Astrocyte of the spinal cord (primary cell): ENCODE data around the gene TNIK.

Experiments
- DNase-seq: peaks from one replicate; pipeline ENCODE4 v3.0.0; 2011; ENCODE audit warnings: low read depth, low spot score
- H3K4me3 ChIP-seq: 2 replicates; pipeline ENCODE4 v1.5.1; 2011; ENCODE audit warnings: low read depth, mild to moderate bottlenecking, low read length, moderate library complexity
- in situ Hi-C: cut with HindIII; loops from 2 replicates; pipeline ENCODE4 v1.10.0; 2017; ENCODE audit warnings: low sequenced_read_pairs
- TF ChIP-seq, protein P1 (sequence below): IDR thresholded peaks from 2 replicates; pipeline ENCODE4 v1.5.1; 2012; ENCODE audit warnings: low read depth, mild to moderate bottlenecking, low read length, inconsistent platforms

TNIK gene

GRCh38 chr3:171365489-171365888 is 94.7 kb downstream of the TNIK start:
- in situ Hi-C loops, result no loop called here
- no peak for DNase-seq
- H3K4me3 ChIP-seq, result no peak overlapping the region
- TF ChIP-seq, protein P1, sequence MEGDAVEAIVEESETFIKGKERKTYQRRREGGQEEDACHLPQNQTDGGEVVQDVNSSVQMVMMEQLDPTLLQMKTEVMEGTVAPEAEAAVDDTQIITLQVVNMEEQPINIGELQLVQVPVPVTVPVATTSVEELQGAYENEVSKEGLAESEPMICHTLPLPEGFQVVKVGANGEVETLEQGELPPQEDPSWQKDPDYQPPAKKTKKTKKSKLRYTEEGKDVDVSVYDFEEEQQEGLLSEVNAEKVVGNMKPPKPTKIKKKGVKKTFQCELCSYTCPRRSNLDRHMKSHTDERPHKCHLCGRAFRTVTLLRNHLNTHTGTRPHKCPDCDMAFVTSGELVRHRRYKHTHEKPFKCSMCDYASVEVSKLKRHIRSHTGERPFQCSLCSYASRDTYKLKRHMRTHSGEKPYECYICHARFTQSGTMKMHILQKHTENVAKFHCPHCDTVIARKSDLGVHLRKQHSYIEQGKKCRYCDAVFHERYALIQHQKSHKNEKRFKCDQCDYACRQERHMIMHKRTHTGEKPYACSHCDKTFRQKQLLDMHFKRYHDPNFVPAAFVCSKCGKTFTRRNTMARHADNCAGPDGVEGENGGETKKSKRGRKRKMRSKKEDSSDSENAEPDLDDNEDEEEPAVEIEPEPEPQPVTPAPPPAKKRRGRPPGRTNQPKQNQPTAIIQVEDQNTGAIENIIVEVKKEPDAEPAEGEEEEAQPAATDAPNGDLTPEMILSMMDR, result no peak

DNA sequence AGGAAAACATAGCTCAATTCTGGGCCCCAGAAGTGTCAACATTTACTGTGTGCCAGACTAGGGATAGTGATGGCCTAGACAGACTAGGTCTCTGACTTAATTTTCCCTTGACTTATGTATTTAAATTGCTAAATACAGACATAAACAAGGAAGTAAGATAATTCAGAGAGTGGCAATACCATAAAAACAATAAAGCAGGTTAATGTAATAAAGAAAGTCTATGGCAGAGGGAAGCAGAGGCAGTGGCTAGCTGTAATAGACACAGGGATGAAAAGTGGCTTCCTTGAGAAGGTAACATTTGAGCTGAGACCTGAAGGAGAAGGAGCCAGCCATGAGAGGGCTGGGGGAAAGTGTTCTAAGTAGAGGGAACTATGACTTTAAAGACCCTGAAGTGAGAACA is 95.7 kb downstream of the TNIK start:
- H3K4me3 ChIP-seq, result no peak overlapping the region
- TF ChIP-seq, protein P1, result no peak
- no peak for DNase-seq
- in situ Hi-C loops, result no loop called here

DNA sequence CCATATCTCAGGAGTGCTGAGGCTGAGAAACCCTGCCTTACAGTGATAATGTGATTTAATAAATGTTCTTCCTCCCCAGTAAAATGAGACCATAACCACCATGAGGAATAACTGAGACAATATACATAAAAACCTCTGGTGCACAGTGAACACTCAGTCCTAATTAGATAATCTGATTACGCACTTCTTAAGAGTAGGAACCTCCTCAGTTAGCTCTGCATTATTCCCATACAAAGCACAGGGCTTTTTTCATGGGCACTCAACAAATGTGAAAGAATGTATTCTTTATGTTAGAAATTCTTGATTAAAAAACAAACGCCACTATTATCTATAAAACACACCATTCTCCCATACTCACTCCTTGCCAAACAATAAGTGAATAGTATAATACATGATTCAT is 97.0 kb downstream of the TNIK start:
- H3K4me3 ChIP-seq, result no peak overlapping the region
- TF ChIP-seq, protein P1, result no peak
- in situ Hi-C loops, result no loop called here
- no peak for DNase-seq

GRCh38 chr3:171362575-171362974 is 97.6 kb downstream of the TNIK start:
- TF ChIP-seq, protein P1, result no peak
- H3K4me3 ChIP-seq, result no peak overlapping the region
- no peak for DNase-seq
- in situ Hi-C loops, result no loop called here

- H3K4me3 ChIP-seq, result no peak overlapping the region
- no peak for DNase-seq
- in situ Hi-C loops, result no loop called here
- TF ChIP-seq, protein P1, result no peak
These were observed 101.4 kb downstream of the TNIK start for GRCh38 chr3:171358881-171359198.

DNA sequence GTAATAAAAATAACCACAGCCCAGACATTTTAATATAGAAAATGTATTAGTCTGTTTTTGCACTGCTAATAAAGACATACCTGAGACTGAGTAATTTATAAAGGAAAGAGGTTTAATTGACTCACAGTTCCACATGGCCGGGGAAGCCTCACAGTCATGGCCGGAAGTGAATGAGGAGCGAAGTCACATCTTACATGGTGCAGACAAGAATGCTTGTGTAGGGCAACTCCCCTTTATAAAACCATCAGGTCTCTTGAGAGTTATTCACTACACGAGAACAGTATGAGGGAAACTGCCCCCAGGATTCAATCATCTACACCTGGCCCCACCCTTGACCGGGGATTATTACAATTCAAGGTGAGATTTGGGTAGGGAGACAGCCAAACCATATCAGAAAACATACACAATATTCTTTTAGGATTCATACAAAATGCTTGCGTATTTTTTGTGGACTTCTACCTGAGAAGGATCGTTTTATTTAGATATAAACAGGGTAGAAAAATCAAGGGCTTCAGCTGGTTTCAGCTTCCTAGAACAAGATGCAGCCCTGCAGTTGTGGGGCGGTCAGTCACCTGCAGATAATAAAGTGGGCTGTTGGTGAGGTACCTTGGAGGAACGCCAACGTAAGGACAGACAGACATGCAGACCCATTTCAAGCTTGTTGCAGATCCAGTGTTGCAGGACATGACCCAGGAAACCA is 101.9 kb downstream of the TNIK start:
- no peak for DNase-seq
- TF ChIP-seq, protein P1, result no peak
- no peak overlapping the region for H3K4me3 ChIP-seq
- in situ Hi-C loops, result no loop called here
